NK-92 (cell line): ENCODE data around the gene GDPD4.

ENCODE experiments used
- DNase-seq: peaks from one replicate; lab custom pipeline; 2025; ENCODE audit not compliant: unreplicated experiment; lab: John Stamatoyannopoulos, UW

The GDPD4 gene

GRCh38 chr11:77206264-77207018 is 95.0 kb downstream of the GDPD4 start:
- DNase-seq, result no peak

GRCh38 chr11:77205467-77206263 is 95.8 kb downstream of the GDPD4 start:
- no peak for DNase-seq

- no peak for DNase-seq
Observed at GRCh38 chr11:77204754-77205466, 96.6 kb downstream of the GDPD4 start.

- no peak for DNase-seq
Observed at GRCh38 chr11:77203901-77204753, 97.4 kb downstream of the GDPD4 start.

GRCh38 chr11:77202941-77203900 is 98.3 kb downstream of the GDPD4 start:
- DNase-seq, result no peak

GRCh38 chr11:77201991-77202841 is 99.3 kb downstream of the GDPD4 start:
- no peak for DNase-seq

- DNase-seq, result no peak
Observed at GRCh38 chr11:77201370-77201769, 100.1 kb downstream of the GDPD4 start.

GRCh38 chr11:77200351-77201268 is 100.9 kb downstream of the GDPD4 start:
- no peak for DNase-seq

GRCh38 chr11:77199137-77199745 is 102.2 kb downstream of the GDPD4 start:
- no peak for DNase-seq

- no peak for DNase-seq
Observed at GRCh38 chr11:77198440-77198849, 103.0 kb downstream of the GDPD4 start.

- no peak for DNase-seq
Observed at GRCh38 chr11:77197626-77198320, 103.7 kb downstream of the GDPD4 start.

- no peak for DNase-seq
Observed at GRCh38 chr11:77196961-77197360, 104.5 kb downstream of the GDPD4 start.

GRCh38 chr11:77195071-77195755 is 106.3 kb downstream of the GDPD4 start:
- no peak for DNase-seq

GRCh38 chr11:77193911-77194830 is 107.3 kb downstream of the GDPD4 start:
- no peak for DNase-seq

- DNase-seq, result no peak
Observed at GRCh38 chr11:77193167-77193566, 108.3 kb downstream of the GDPD4 start.
